HG03103 (cell line): ENCODE measurements around the gene FNDC7.
"Not testable (repeated sequence)": the region's sequence is repeated elsewhere in the genome, so short reads cannot be mapped to it uniquely, and the experiment has no call there.

ENCODE experiments used
- ATAC-seq: cut with Tn5 transposase; IDR thresholded peaks from one replicate; pipeline ENCODE4 v1.9.1; 2021; ENCODE audit warnings: low read depth; ENCODE audit not compliant: unreplicated experiment

The FNDC7 gene

DNA sequence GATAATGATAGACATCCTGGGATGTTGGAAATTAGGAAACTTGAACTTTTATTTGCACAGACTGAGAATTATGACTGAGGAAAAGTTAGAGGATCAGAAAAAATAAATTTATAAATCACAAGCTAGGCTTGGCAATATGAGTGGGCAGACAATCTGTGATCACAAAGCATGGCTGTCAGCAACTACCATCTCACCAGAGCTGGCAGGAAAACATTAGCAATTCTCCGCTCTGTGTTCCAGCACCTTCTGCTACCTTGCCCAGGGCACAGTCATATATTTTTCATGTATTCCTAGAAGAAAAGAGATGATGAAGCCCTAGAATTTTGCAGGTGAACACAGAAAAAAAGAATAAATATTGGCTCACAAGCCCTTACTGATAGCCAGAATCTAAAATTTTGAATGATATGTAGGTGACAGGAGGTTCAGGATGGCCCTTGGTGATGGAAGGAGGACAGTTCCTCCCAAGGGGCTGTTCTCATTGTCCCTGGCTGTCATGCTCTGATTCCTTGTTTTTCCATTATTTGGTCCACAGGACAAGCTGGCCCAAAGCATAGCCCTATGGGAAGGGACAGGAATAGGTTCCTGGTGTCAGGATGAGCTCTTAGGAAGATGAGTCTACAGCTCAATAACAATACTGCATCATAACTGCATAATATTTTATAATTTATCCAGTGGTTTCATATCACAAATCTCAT lies 21.6 kb downstream of the FNDC7 start:
- no peak for ATAC-seq

GRCh38 chr1:108742253-108742652 lies 29.5 kb downstream of the FNDC7 start:
- ATAC-seq: no peak

DNA sequence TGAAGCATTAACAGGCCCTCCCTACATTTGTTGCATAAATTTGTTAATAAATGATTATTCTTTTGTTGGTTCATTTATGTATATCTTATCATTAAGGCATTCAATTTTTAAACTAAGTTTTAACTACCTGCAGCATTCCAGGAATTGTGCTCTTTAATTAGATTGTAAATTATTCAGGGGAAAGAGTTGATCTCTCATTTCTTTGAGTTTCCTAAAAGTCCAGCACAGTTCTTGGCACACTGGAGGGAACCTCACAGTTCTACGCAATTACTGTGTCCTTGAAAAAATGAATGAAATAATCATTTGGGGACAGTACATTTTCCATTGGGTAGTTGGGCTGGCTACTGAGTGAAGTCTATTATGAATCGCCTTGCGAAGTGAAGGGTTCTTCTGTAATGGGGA lies 33.3 kb downstream of the FNDC7 start:
- ATAC-seq: no peak

DNA sequence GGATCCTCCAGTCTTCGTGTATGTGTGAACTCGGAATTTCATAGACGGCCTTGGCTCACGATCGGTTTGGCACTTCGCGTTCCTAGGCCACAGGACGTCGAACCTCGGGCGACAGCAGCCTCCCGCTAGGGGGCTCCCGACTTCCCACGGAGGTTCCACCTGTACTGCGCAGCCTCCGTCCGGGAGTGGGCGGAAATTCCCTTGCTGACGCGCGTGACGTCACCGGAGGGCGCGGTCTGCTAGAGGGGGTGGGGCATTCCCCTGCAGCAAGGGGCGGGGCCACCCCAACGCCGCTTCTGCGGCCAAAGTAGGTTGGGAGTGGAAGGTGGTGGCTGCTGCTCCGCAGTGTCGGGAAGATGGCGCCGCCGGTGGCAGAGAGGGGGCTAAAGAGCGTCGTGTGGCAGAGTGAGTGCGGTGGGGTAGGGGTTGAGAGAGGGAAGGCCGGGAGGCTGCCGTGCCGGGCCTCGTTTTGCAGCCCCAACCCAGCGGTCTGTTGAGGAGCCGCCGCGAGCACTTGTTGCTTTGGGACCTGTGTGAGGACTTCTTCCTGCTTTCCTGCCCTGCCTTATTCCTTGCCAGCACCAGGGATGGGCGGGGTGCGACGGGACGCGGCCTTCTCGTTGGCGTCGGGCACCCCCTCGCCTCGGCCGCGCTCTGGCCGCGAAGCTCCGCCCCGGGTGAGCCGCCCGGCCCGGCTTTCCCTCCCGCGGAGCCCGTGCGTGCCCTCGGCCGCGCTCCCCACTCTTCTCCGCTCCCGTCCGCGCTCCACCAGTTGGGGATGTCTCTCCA lies 33.9 kb downstream of the FNDC7 start, which contains the start of gene STXBP3:
TSS of gene STXBP3 (plus strand) at position 293 of the 789 bp plus-strand sequence. CDS start at position 357, 64 bp downstream.
- ATAC-seq: peak; percentile 84

DNA sequence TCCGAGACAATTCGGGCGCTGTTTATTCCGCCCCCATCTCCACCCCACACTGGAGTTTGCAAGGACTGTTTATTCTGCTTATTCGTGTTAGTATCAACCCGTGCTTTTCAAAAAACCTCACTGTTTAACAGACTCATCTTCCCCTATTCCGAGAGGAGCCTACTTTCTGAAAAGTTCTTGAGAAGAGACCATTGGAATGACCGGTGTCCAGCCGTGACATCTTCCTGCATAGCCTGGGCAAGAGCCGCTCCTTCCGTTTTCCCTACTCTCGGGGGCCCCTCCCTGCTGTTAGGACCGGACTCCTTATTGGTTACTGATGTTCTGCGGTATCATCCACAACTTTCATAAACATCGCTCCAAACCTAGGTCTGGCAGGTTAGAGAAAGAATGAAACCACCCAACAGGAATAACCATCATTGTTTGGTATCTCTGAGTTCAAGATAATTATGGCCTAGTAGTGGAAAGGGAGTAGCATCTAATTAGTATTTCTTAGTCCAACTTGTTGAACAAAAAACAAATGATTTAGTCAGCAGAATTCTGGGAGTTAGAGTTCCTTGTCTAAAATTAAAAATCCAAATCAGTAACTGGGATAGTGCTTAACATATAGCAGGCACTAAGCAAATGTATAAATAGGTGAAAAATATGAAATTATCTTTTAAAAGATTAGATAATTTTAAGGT lies 34.6 kb downstream of the FNDC7 start:
- ATAC-seq: no peak

DNA sequence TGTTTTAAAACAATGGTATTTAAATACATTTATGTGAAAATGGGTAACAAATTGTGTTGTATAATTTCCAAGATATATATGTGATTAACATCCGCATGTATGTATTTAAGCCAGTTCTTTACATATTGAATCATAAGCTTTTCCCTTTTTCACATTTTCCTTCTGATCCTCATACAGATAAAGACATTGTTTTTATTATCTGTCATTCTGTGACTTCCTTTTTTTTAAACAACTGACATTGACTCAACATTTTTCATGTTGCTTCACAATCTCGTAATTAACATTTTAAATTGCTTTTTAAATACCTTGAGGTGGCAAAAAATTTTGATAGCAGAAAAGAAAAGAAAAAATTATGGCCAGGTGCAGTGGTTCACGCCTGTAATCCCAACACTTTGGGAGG lies 35.2 kb downstream of the FNDC7 start:
- ATAC-seq: no peak

DNA sequence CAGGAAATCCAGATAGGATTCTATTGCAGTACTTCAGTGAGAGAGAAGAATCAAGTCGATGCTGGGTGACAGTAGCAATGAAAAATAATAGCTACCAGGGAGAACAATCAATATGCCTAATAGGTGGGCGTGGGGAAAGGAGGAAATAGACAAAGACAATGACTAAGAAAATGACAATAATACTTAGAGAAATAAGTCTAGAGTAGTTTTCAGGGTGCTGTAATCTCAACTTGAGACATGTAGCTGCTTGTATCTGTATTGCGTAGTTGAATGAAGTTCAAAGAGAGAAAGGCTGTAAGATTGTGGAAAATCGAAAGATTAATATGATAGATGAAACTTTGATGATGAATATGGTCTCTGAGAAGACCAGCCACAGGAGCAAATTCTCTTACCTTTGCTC lies 36.4 kb downstream of the FNDC7 start:
- no peak for ATAC-seq

DNA sequence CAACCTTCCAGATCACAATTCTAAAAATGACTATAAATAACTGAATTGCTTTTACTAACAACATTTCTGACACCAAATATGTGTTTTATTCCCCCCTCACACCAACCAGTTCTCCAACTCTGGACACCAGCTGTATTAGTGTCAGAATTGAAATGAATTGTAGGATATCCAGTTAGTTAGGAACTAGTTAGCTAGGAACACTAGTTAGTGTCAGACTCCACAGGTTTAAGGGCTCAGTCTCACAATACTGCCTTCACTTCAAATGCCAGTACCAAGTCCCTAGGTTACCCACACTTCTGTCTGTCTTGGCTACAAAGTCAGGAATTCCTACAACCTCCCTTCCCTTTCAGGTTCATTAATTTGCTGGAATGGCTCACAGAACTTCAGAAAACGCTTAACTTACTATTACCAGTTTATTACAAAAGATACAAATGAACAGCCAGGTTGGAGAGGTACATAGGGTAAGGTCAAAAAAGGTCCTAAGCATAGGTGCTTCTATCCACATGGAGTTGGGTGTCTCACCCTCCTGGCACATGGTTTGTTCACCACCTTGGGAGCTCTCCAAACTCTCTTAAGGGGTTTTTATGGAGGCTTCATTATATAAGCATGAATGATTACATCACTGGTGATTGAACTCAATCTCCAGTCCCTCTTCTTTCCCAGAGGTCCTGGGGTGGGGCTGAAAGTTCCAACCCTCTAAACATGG lies 37.9 kb downstream of the FNDC7 start:
- ATAC-seq: no peak

- no peak for ATAC-seq
These were observed 40.7 kb downstream of the FNDC7 start for GRCh38 chr1:108753363-108753762.

DNA sequence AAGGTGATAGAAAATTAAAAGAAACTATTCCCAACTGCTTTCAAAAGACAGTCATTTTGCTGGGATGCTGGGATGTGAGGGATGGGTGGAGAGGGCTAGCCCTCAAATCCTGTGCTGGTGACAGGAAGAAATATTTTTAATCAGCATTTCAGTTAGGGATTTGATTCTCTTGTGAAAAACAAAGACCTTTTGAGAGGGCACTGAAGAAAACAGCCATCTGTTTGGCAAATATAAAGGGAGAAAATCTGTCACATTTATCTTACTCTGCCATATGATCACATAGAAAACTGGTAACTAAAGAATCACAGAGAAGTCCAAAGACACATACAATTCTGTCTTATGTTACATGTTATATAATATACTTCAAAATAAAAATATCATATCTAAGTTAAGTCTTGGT lies 46.1 kb downstream of the FNDC7 start:
- no peak for ATAC-seq

DNA sequence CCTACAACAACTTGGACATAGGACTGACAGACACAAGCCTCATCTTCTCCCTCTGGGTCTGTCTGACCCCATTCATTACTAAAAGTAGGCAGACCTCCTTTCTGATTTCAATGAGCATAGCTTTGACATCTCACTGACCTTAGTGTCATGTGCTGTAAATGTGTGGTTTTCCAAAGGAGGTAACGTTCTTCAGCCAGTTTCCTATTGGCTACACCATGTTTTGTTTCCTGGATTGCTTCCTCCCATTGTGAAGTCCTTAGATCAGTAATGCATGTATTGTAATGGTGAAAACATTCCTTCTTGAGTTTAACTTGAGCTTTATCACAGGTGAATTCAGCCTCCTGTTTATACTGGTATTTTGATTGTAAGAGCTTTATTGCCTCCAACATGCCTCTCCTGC lies 54.4 kb downstream of the FNDC7 start:
- no peak for ATAC-seq

DNA sequence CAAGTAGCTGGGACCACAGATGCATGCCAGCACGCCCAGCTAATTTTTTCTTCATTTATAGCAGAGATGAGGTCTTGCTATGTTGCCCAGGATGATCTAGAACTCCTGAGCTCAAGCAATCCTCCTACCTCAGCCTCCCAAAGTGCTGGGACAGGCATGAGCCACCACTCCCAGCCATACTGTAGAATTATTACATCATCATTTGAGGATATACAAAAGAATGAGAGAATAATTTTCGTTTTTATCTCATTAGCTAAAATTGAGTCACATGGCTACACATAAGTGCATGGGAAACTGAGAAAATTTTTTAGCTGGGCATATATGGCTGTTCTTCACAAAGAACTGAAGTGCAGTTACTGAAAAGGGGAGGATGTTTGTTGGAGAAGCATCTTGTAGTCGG lies 55.0 kb downstream of the FNDC7 start:
- ATAC-seq: no peak

- no peak for ATAC-seq
These were observed 65.1 kb downstream of the FNDC7 start for GRCh38 chr1:108777839-108778238.

GRCh38 chr1:108779455-108779854 lies 66.7 kb downstream of the FNDC7 start:
- no peak for ATAC-seq

- no peak for ATAC-seq
These were observed 68.3 kb downstream of the FNDC7 start for GRCh38 chr1:108780937-108781574.

DNA sequence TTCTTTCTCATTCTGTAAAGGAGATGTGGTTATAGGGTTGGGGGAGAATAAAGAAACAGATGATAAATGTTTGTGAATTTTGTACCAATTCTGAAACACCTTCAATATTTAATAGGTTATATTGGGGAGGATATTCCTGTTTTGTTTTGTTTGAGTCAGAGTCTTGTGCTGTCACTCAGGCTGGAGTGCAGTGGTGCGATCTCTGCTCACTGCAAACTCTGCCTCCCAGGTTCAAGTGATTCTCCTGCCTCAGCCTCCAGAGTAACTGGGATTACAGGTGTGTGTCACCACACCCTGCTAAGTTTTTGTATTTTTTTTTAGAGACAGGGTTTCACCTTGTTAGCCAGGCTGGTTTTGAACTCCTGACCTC lies 68.9 kb downstream of the FNDC7 start:
- not testable (repeated sequence) for ATAC-seq

- ATAC-seq: no peak
These were observed 72.6 kb downstream of the FNDC7 start for GRCh38 chr1:108785264-108785663.

DNA sequence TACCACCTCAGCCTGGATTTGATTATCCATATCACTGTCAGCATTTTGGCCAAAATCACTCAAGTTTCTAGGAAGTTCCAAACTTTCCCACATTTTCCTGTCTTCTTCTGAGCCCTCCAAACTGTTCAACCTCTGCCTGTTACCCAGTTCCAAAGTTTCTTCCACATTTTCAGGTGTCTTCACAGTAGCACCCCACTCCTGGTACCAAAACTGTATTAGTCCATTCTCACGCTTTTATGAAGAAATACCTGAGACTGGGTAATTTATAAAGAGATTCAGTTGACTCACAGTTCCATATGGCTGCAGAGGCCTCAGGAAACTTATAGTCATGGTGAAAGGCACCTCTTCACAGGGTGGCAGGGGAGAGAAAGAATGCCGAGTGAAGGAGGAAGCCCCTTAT lies 73.2 kb downstream of the FNDC7 start:
- ATAC-seq: no peak

GRCh38 chr1:108791790-108792189 lies 79.1 kb downstream of the FNDC7 start:
- no peak for ATAC-seq
